NCI-H1436 (cell line): ENCODE results near the gene PTGES3.
"Not testable (repeated sequence)": the region's sequence is repeated elsewhere in the genome, so short reads cannot be mapped to it uniquely, and the experiment has no call there.

Experiments used
- DNase-seq: peaks from one replicate; lab custom pipeline; 2025; lab: John Stamatoyannopoulos, UW

Gene PTGES3

GRCh38 chr12:56657416-56658379, 30.4 kb downstream of the PTGES3 start:
- DNase-seq: no peak

GRCh38 chr12:56653781-56654180, 34.3 kb downstream of the PTGES3 start:
- DNase-seq: not testable (repeated sequence)

GRCh38 chr12:56648023-56648422, 40.1 kb downstream of the PTGES3 start:
- DNase-seq: not testable (repeated sequence)

GRCh38 chr12:56645717-56646446, 42.2 kb downstream of the PTGES3 start, which contains the start of gene ATP5F1B:
TSS of gene ATP5F1B (minus strand) at chr12:56645984. CDS start at chr12:56645963, 21 bp downstream.
- peak; percentile 96 for DNase-seq

- DNase-seq: no peak
These were observed 42.8 kb downstream of the PTGES3 start for GRCh38 chr12:56645201-56645716.

GRCh38 chr12:56644654-56645053, 43.4 kb downstream of the PTGES3 start:
- DNase-seq: no peak

GRCh38 chr12:56641219-56641618, 46.9 kb downstream of the PTGES3 start:
- DNase-seq: no peak

GRCh38 chr12:56637621-56638020, 50.5 kb downstream of the PTGES3 start:
- DNase-seq: no peak

GRCh38 chr12:56636675-56637540, 51.2 kb downstream of the PTGES3 start:
- DNase-seq: peak; percentile 100

GRCh38 chr12:56635806-56636674, 52.0 kb downstream of the PTGES3 start:
- peak; percentile 75 for DNase-seq

- DNase-seq: peak; percentile 66
These were observed 53.0 kb downstream of the PTGES3 start for GRCh38 chr12:56634837-56635791.

GRCh38 chr12:56634242-56634836, 53.7 kb downstream of the PTGES3 start:
- DNase-seq: peak; percentile 72

GRCh38 chr12:56633468-56634241, 54.4 kb downstream of the PTGES3 start:
- DNase-seq: no peak

GRCh38 chr12:56632701-56633467, 55.2 kb downstream of the PTGES3 start:
- DNase-seq: no peak

- peak; percentile 24 for DNase-seq
These were observed 56.0 kb downstream of the PTGES3 start for GRCh38 chr12:56631790-56632700.

- DNase-seq: peak; percentile 76
These were observed 57.9 kb downstream of the PTGES3 start, which contains the start of gene BAZ2A for GRCh38 chr12:56630180-56630632. TSS of gene BAZ2A (minus strand) at chr12:56630326. CDS start at chr12:56617530, 12,796 bp downstream.
